ENCODE results near the gene PARP16. TPM values are rescaled to one million over a fixed set of nuclear protein-coding genes. Genes with fewer than 3 reads are reported as not detected.

Gene PARP16
- total and polyA plus RNA-seq, 9 of the 15 experiments (the other 6 are each of a cell fraction or from before 2014, with no cell fraction given), result 3.0 to 9.9 (median 5.8) TPM

GRCh38 chr15:65222891-65223290 lies 63.8 kb downstream of the PARP16 start:
- ATAC-seq (no peak), DNase-seq (ENCODE audit: extremely low read depth in 1 of 4, low spot score in 3 of 4) (no peak), FAIRE-seq (no peak)
- CTCF ChIA-PET (ENCODE audit: low intra/inter-chr PET ratio), result no interaction called here
- POLR2A ChIA-PET, result interaction anchor here (0.6 to 0.8 kb wide), 2 partner anchors 82 to 1894 kb away, joined by 4 read pairs; partner anchors contain the start of gene RNU5B-1
- in situ Hi-C loops (cut with MboI), result no loop called here
- H3K27me3 ChIP-seq (ENCODE audit: control insufficient read depth in 2 of 2, insufficient read depth in 2 of 2, low read length in 2 of 2), result no peaks in the 10 kb centered on the region
- H3K9me3 ChIP-seq (replicated peaks; ENCODE audit: control insufficient read depth, insufficient read depth, low read depth, low read length), result no peaks in the 10 kb centered on the region
- no peak overlapping the region for H3K4me2 ChIP-seq (ENCODE audit: insufficient read depth, low read length)
- no TSS peak for BruUV-seq (replicated peaks)
- WGBS (ENCODE audit: insufficient coverage, low coverage, missing lambda C conversion rate), result 44% methylated on average over 4 of the region's 4 CpGs
- intact Hi-C loops (cut with micrococcal nuclease), result no loop called here
- H2AFZ ChIP-seq (ENCODE audit: low read depth, low read length), result 0 out of 2 replicates have a peak overlapping the region, but pooled peaks have one; percentile 12
- no peaks in the 10 kb centered on the region for H3K9me1 ChIP-seq (ENCODE audit: control insufficient read depth, insufficient read depth, low read length)
- H4K20me1 ChIP-seq (replicated peaks; ENCODE audit: control insufficient read depth, insufficient read depth, low read length), result no peaks in the 10 kb centered on the region
- no peak overlapping the region for H3K27ac ChIP-seq (ENCODE audit: extremely low read depth, low read depth, low read length)
- no peak overlapping the region for H3K4me3 ChIP-seq
- H3K9ac ChIP-seq (ENCODE audit: insufficient read depth in 1 of 2, low read depth in 2 of 2, low read length in 2 of 2), result no peak overlapping the region; a peak in 1 of 4 replicates
- no peak for TF ChIP-seq HNRNPUL1 (IDR thresholded peaks at IDR 0.05; ENCODE audit: low read length)
- no peak for TF ChIP-seq CTBP1 (IDR thresholded peaks at IDR 0.05; ENCODE audit: borderline replicate concordance)
- TF ChIP-seq ZNF449 (CRISPR knock-in tag; IDR thresholded peaks at IDR 0.05), result no peak
- TF ChIP-seq PRDM10 (IDR thresholded peaks at IDR 0.05; ENCODE audit: partially characterized antibody), result no peak
- TF ChIP-seq NR0B1 (IDR thresholded peaks at IDR 0.05; ENCODE audit: partially characterized antibody), result no peak
- TF ChIP-seq MLLT1 (IDR thresholded peaks at IDR 0.05), result no peak
- TF ChIP-seq ZBTB2 (IDR thresholded peaks at IDR 0.05), result no peak
- no peak for TF ChIP-seq MBD2 (IDR thresholded peaks at IDR 0.05; ENCODE audit: borderline replicate concordance, low read depth)
- TF ChIP-seq DDX20 (tag; IDR thresholded peaks at IDR 0.05; ENCODE audit: low read depth), result no peak
- no peaks in the 10 kb centered on the region for H3K79me2 ChIP-seq (ENCODE audit: control insufficient read depth, insufficient read depth, low read length)
- peaks cover 12 to 18% of the 10 kb centered on the region in 2 experiments; a peak in 3 of 5 replicates for H3K4me1 ChIP-seq (replicated peaks in 1 of 2; ENCODE audit: control insufficient read depth in 2 of 2, insufficient read depth in 2 of 2, low read length in 2 of 2)
- H3K36me3 ChIP-seq (ENCODE audit: control insufficient read depth, insufficient read depth, low read length), result no peaks in the 10 kb centered on the region

Measured in K562 (cell line).